GM06990 (cell line): ENCODE data around the gene RERE.

Source experiments
- DNase-seq: peaks from one replicate; pipeline ENCODE4 v3.0.0-alpha.2; 2011; ENCODE audit not compliant: insufficient read length; ENCODE audit errors: extremely low read depth
- H3K27me3 ChIP-seq: replicated peaks from 2 replicates; pipeline ENCODE4 v1.6.0; 2011; ENCODE audit warnings: low read length; ENCODE audit not compliant: control insufficient read depth, insufficient read depth
- H3K36me3 ChIP-seq: 2 replicates; pipeline ENCODE4 v1.5.1; 2011; ENCODE audit warnings: low read length; ENCODE audit not compliant: control insufficient read depth, insufficient read depth
- H3K4me3 ChIP-seq: replicated peaks from 2 replicates; pipeline ENCODE4 v1.5.1; 2011; ENCODE audit warnings: low read depth, mild to moderate bottlenecking, control low read depth, low read length
- CTCF ChIP-seq: IDR thresholded peaks from 2 replicates; pipeline ENCODE4 v1.5.1; 2011; ENCODE audit warnings: low read length, control low read depth, mild to moderate bottlenecking, inconsistent platforms; ENCODE audit not compliant: insufficient read depth, poor library complexity, severe bottlenecking

RERE gene

DNA sequence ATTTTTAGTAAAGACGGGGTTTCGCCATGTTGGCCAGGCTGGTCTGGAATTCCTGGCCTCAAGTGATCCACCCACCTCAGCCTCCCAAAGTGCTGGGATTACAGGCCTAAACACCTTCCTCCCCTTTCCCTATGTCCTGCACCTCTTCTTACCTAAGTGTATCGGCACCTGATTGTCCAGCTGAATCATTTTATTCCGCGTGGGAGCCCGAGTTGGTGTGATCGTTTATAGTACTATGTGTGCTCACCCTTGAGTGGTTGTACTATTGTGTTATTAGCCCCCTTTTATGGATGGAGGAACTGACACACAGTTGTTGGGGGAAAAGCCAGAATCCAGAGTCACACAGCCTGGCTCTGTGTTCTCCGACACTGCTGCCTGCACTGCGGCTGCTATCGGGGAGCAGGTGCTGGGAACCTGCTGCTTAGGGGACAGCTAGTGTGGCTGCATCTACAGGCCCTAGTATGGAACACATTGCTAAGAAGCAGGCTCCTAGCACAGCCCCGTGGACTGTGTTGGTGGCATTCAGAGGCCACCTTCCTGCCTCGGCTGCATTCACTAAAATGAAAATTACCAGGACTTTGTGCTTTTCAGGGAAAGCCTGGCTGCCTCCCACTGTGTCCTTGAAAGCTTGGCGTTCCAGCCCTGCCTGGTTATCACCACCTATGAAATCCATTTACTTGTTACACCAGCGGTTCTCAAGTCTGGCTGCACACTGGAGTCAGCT lies 39.4 kb upstream of the RERE start:
- H3K4me3 ChIP-seq, result no peak overlapping the region
- no peak for TF ChIP-seq CTCF
- no peak for DNase-seq
- no peaks in the 10 kb centered on the region for H3K27me3 ChIP-seq
- H3K36me3 ChIP-seq, result peaks cover 26% of the 10 kb centered on the region

DNA sequence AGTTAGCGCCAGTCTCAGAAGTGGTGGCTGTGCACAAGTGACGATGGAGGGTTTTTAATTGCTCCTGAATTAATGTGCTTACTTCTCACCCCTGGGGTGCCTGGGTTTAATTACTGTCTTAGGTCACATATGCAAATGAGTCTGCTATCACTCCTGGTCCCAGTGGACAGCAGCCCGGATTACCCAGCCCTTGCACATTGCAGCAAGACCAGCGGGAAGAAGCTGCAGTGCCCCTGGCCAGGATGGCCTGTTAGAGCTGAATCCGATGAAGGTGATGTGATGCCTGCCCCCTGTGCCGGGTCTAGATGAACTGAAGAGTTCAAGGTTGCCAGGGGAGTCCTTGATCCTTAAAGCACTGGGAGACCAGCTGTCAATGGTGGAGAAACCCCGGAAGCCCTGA lies 36.8 kb upstream of the RERE start:
- H3K27me3 ChIP-seq, result no peaks in the 10 kb centered on the region
- no peak overlapping the region for H3K4me3 ChIP-seq
- no peak for TF ChIP-seq CTCF
- DNase-seq, result no peak
- H3K36me3 ChIP-seq, result peaks cover 10% of the 10 kb centered on the region

DNA sequence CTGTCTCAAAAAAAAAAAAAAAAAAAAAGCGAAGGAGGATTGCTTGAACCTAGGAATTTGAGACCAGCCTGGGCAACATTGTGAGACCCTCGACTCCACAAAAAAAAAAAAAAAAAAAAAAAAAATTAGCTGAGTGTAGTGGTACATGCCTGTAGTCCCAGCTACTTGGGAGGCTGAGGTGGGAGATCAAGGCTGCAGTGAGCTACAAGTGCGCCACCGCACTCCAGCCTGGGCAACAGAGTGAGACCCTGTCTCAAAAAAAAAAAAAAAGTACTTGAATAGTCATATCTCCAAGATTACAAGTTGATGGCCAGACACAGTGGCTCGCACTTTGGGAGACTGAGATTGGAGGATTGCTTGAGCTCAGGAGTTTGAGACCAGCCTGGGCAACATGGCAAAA lies 33.6 kb upstream of the RERE start:
- DNase-seq, result no peak
- no peaks in the 10 kb centered on the region for H3K27me3 ChIP-seq
- TF ChIP-seq CTCF, result no peak
- no peak overlapping the region for H3K4me3 ChIP-seq
- H3K36me3 ChIP-seq, result no peaks in the 10 kb centered on the region

DNA sequence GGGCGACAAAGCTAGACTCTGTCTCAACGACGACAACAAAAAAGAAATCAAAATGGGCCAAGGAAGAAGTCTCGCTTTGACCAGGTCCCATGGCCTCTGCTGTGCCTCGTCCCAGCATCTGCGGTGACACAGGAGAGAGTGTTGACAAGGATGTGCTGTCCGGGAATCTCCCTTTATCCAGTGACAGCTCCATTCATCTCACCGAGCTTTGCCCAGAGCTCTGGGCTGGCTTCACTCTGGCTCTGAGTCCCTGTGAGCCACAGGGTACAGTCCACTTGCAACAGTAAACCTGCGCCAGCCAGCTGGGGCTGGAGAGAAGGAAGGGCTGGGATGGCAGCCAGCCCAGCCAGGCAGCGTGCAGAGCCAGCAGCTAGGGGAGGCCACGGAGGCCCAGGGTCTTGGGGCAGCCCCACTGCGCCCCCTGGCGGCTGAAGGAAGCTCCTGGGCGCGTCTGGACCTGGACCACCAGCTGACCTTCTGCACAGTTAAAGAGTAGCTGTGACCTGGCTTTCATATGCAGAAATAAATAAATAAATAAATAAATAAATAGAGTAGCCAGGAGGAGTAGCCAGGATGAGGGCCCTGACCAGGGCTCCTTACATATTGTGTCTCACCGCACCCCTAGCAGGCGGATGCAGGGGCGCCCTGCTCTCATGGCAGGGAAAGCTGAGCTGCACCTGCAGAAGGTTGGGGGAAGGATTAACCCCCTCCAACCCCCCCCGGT lies 31.4 kb upstream of the RERE start:
- Histone ChIP-seq H3K36me3 (no peaks in the 10 kb centered on the region), H3K27me3 (no peaks in the 10 kb centered on the region; the same call in 1 of the 2 replicates), H3K4me3 (no peak overlapping the region)
- peak; percentile 98 for TF ChIP-seq CTCF
- DNase-seq, result peak; percentile 72

- H3K4me3 ChIP-seq, result no peak overlapping the region
- DNase-seq, result no peak
- TF ChIP-seq CTCF, result no peak
- no peaks in the 10 kb centered on the region for H3K36me3 ChIP-seq
- H3K27me3 ChIP-seq, result no peaks in the 10 kb centered on the region; the same call in 1 of the 2 replicates
Measured at GRCh38 chr1:8847990-8848389, 30.6 kb upstream of the RERE start.
